GM18499 (cell line): ENCODE measurements around the gene KCNH2.
"Not testable (repeated sequence)": the region's sequence is repeated elsewhere in the genome, so short reads cannot be mapped to it uniquely, and the experiment has no call there.

Experiments
- ATAC-seq: cut with Tn5 transposase; IDR thresholded peaks from one replicate; pipeline ENCODE4 v1.9.1; 2021; ENCODE audit warnings: moderate number of reproducible peaks; ENCODE audit not compliant: insufficient read depth, unreplicated experiment

Gene KCNH2

DNA sequence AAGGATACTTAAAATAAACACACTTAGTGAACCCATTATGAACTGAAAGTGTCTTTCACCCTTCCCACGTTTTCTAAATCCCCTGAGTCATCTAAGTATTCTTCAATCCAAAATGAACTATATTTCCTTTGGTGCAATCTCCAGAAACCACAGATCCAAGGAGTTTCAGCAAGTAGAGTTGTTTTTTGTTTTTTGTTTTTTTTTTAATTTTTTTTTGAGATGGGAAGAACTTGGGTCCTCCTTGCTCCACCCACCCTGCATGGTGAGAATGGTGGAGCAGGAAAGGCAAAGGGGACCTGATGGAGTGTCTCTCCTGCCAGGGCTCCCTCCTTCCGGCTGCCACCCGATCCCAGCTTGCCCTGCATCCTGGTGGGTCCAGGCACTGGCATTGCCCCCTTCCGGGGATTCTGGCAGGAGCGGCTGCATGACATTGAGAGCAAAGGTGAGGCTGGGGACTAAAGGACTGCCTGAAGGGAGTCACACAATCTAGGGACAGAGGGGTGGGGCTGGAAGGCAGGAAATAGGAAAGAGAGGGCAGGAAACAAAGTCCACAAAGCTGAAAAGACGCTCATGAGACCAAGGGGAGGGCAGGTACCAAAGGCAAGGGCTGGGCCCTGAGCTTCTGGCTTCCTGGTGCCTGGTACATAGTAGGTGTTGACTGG is 34.0 kb upstream of the KCNH2 start:
- no peak for ATAC-seq

DNA sequence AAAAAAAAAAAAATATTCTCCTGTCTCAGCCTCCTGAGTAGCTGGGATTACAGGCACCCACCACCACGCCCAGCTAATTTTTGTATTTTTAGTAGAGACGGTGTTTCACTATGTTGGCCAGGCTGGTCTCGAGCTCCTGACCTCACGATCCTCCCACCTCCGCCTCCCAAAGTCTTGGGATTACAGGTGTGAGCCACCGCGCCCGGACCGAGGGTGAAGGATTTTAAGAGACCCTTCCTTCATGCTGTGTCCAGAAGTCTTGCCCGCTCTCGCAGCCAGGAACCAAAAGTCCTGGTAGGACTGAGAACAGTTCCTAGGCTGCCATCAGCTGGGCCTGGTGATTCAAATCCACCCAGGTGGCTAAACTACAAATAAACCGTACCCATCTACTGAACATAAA is 33.5 kb upstream of the KCNH2 start:
- not testable (repeated sequence) for ATAC-seq

DNA sequence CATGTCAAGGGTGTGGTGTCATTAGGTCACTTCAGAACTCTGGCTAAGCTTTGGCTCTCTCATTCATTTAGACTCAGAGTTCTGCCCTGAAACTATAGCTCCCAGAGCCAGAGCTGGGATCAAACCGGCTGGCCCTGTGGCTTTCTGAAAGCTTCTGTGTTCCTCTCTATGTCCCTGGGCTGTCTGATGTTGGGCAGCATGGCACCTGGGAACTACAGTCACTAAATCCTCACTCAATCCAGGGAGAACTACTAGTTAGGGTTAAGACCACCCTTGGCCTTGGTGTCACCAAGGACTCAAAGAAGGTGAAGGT is 32.9 kb upstream of the KCNH2 start:
- no peak for ATAC-seq

DNA sequence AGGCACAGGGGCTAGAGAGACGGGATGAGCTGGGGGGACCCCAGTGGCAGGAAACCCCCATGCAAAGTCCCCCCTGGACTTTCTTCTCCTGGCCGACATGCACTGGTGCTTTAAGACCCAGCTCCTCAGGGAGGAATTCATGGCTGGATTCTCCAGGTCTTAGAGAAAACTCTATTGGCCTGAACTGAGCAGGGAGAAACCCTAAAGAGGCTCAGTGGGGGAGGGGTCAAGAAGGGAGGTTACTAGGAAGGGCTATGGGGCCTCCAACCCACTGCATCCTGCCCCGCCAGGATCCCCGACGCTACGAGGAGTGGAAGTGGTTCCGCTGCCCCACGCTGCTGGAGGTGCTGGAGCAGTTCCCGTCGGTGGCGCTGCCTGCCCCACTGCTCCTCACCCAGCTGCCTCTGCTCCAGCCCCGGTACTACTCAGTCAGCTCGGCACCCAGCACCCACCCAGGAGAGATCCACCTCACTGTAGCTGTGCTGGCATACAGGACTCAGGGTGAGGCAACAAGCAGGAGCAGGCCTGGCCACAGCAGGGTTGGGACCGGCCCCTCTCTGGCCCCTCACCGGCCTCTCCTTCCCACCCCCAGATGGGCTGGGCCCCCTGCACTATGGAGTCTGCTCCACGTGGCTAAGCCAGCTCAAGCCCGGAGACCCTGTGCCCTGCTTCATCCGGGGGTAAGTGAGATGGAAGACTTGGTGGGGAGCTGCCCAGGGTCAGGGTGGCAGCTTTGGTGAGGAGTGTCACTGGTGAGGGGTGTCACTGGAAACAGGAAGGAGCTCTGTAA is 32.4 kb upstream of the KCNH2 start:
- no peak for ATAC-seq

DNA sequence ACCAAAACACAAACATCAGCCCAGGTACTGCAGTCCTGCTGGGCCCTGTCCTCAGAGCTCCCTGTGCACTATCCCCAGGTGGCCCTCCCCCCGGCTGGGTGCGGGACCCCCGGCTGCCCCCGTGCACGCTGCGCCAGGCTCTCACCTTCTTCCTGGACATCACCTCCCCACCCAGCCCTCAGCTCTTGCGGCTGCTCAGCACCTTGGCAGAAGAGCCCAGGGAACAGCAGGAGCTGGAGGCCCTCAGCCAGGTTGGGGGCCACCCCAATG is 31.9 kb upstream of the KCNH2 start:
- ATAC-seq = no peak

DNA sequence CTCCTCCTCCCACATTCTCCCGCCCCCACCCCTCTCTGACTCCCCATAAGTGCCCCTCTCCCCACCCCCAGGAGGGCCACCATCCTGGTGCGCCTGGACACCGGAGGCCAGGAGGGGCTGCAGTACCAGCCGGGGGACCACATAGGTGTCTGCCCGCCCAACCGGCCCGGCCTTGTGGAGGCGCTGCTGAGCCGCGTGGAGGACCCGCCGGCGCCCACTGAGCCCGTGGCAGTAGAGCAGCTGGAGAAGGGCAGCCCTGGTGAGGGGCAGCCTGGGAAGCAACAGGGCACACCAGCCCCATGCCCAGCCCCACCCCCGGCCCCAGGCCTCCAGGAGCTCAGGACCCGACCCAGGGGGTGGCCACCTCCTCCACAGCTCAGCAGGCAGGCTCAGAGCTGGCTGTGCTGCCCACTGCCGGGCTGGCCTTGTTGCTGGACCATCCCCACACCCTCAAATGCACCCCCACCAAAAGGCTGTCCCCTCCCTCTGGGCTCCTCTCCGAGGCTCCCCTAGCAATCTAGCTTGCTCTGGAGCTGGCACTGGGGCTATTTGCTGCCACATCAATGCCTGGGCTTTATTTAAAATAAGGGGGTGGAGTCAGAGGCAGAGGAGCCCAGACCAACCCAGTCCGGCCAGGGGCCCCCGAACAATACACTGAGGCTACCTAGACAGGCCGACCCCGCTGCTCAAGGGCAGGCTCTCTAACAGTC is 31.4 kb upstream of the KCNH2 start:
- ATAC-seq = no peak

DNA sequence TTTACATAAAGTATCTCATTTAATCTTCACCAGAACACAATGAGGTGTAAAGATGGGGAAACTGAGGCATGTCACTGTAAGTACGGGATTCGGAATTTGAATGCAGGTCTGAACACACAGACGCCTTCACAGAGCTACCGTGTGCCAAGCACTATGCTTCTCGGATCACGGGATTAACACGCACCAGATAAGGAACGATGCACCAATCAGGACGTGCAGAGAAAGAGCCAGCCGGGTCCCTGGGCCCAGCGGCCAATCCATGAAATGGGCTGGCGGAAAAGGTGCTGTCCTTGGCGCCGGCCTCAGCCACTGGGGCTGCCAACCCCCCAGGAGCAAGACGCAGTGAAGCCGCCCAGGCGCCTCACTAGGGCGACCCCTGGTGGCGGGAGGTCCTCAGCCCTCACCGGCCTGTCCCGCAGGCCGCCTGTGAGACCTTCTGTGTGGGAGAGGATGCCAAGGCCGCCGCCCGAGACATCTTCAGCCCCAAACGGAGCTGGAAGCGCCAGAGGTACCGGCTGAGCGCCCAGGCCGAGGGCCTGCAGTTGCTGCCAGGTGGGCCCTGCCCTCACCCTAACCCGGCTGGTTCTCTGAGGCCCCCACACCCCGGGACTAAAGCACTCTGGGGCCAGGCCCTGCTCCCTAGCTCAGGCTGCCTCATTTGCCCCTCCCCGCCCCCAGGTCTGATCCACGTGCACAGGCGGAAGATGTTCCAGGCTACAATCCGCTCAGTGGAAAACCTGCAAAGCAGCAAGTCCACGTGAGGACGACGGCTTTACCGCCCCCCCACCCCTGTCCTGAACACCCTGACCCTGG is 30.6 kb upstream of the KCNH2 start:
- ATAC-seq = peak; percentile 71

DNA sequence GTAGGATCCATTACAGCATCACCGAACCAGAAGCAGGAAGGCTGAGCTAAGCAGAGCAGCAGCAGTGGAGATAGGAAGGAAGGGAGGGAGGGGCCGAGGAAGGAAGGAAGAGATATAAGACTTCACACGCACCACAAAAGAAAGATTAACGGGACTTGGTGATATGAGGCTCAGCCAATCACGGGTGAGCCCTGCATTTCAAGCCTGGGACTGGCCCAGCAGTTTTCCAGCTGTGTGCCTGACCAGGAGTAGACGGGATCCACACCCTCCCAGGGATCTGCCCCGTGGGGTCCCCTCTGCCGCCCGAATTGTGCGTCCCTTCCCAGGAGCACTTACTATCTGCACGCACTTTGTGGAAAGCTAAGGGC is 30.0 kb upstream of the KCNH2 start:
- no peak for ATAC-seq

DNA sequence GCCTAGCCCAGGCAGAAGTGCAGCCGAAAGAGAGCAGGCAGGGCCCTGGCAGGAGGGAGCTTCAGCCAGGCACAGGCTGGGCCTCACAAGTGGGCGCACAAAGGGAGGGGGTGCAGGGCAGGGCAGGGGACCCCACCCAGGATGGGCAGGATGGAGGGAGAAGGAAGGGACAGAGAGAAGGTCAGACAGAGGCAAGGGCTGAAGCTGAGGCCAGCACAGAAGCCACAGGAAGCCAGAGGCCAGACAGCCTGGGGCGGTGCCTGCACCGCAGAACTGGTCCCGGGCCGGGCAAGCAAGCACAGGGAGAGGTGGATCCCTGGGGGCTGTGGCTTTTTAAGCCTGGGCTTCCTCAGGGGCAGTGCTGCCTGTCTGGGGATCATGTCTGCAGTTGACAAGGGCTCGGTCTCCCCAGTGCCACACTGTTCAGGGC is 29.4 kb upstream of the KCNH2 start:
- ATAC-seq = no peak

DNA sequence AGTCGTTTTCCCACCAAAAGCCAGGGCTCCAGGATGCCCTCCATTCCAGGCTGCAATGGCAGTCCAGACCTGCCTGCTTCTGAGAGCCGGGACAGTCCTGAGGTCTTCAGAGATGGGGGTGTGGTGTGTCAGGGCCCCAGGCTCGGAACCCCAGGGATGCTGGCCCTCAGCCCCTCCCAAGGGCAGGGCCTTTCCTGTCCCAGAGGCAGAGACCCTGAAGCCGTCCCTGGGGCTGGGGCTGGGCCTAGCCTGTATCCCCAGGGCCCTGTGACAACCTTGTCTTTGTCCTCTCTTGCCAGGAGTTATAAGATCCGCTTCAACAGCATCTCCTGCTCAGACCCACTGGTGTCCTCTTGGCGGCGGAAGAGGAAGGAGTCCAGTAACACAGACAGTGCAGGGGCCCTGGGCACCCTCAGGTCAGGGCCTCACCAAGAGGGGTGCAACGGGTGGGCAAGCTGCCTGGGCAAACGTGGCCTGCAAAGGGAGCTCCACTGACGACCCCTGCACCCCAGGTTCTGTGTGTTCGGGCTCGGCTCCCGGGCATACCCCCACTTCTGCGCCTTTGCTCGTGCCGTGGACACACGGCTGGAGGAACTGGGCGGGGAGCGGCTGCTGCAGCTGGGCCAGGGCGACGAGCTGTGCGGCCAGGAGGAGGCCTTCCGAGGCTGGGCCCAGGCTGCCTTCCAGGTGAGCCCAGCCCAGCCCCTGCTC is 28.6 kb upstream of the KCNH2 start:
- ATAC-seq = no peak

DNA sequence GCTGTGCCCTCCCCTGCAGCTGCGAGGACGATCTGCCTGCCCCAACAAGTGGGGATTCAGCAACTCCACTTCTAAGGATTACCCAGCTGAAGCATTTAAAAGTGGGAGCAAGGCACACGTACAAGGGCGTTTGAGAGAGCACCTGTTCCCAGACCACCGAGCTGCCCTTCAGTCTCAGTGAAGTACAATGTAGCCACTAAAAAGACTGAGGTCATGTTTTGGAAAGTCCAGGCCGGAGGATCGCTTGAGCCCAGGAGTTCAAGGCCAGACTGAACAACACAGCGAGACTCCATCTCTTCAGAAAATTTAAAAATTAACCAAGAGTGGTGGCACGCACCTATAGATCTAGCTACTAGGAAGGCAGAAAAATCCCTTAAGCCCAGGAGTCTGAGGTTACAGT is 27.4 kb upstream of the KCNH2 start:
- no peak for ATAC-seq

DNA sequence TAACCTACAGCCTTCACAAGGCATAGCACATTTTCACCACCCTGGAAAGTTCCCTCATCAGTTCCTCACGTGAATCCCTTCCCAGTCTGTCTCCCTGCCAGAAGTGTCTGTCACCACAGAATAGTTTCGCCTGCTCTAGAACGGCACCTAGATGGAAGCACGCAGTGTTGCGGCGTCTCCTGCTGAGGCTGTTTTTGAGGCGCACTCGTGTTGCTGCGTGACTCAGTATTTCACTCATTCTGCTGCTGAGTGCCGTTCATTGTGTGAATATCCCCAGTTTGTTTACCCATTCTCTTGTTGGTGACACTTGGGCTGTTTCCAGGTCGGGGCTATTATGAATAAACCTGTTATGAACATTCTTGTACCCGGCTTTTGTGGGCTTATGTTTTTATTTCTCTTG is 25.5 kb upstream of the KCNH2 start:
- ATAC-seq = no peak

DNA sequence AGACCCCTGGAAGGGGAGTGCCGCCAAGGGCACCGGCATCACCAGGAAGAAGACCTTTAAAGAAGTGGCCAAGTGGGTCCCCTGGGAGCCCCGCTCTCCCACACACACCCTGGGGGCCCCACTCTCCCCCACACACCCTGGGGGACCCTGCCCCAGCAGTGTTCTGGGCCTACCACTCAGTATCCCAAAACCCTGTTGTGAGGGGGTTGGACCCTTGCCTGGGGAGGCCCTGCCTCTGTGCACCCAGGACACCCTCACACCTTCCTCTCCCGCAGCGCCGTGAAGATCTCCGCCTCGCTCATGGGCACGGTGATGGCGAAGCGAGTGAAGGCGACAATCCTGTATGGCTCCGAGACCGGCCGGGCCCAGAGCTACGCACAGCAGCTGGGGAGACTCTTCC is 23.4 kb upstream of the KCNH2 start:
- ATAC-seq = no peak

DNA sequence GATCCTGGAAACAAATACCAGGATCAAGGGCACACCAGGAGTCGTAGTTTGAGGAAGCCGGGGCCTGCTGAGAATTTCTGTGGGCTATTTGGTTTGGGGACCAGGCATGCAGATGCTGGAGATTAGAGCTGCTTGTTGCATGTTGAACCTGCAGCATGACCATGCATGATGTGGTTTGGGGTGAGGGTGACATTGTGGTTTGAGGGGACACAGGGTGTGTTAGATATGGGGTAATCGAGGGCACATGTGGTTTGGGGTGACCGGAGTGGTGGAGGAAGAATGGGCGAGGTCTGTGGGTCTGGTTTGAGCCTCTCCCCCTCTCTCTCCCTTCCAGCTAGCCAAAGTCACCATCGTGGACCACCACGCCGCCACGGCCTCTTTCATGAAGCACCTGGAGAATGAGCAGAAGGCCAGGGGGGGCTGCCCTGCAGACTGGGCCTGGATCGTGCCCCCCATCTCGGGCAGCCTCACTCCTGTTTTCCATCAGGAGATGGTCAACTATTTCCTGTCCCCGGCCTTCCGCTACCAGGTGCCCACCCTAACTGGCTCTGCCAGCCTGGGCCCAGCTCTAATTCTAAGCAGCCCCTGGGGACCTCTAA is 22.9 kb upstream of the KCNH2 start:
- ATAC-seq = no peak

DNA sequence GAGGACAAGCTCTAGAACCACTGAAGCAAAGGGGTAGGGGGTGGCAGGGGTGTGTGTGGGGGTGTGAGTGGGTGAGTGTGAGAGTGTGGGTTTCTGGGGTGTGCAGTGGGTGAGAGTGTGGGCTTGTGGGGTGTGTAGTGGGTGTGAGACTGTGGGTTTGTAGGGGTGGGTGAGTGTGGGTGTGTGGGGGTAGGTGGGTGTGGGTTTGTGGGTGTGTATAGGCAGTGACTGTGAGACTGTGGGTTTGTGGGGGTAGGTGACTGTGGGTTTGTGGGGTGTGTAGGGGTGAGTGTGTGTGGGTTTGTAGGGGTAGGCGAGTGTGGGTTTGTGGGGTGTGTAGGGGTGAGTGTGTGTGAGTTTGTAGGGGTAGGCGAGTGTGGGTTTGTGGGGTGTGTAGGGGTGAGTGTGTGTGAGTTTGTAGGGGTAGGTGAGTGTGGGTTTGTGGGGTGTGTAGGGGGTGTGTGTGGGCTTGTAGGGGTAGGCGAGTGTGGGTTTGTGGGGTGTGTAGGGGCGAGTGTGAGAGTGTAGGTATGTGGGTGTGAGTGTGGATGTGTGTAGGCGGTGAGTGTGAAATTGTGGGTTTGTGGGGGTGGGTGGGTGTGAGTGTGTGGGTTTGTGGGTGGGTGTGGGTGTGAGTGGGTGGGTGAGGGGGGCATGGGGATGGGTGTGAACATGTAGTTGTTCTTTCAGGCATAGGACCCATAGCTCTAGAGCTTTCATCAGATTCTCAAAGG is 21.5 kb upstream of the KCNH2 start:
- no peak for ATAC-seq

DNA sequence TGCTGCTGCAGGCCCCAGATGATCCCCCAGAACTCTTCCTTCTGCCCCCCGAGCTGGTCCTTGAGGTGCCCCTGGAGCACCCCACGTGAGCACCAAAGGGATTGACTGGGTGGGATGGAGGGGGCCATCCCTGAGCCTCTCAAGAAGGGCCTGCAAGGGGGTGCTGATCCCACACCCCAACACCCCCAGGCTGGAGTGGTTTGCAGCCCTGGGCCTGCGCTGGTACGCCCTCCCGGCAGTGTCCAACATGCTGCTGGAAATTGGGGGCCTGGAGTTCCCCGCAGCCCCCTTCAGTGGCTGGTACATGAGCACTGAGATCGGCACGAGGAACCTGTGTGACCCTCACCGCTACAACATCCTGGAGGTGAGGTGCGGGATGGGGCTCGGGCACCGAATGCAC is 20.9 kb upstream of the KCNH2 start:
- no peak for ATAC-seq

DNA sequence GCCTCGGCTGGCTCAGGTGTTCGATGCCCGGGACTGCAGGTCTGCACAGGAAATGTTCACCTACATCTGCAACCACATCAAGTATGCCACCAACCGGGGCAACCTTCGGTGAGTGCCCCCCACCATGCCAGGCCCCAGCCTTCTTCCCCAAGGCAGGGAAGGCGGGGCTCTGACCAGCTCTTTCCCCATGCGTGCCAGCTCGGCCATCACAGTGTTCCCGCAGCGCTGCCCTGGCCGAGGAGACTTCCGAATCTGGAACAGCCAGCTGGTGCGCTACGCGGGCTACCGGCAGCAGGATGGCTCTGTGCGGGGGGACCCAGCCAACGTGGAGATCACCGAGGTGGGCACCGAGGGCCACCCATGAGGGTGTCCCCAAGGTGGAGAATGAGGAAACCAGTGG is 20.2 kb upstream of the KCNH2 start:
- ATAC-seq = no peak

DNA sequence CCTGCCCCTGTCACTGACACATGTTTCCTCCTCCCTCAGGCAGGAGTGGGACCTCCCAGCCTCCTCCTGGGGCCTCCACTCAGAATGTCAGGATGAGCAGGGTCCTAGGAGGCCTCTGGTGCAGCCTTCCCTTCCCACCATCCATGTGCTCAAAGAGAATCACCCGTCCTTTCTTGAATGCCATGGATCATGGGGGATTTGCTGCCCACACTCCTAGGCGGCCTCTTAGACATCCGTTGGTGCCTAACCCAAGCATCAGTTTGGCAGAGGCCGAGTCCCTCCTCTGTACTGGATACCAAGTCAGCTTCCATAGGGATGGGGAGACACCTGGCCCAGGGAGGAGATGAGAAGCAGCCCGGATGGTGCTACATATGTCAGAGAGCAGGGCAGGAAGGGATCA is 19.7 kb upstream of the KCNH2 start:
- no peak for ATAC-seq

DNA sequence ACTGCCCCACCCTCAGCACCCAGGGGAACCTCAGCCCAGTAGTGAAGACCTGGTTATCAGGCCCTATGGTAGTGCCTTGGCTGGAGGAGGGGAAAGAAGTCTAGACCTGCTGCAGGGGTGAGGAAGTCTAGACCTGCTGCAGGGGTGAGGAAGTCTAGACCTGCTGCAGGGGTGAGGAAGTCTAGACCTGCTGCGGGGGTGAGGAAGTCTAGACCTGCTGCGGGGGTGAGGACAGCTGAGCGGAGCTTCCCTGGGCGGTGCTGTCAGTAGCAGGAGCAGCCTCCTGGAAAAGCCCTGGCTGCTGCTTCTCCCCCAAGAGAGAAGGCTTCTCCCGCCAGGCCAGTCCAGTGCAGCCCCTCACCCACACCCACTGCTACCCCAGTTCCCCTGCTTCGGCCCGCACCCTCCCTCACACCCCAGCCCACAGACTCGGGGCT is 19.0 kb upstream of the KCNH2 start:
- ATAC-seq = no peak
